GM19467 (cell line): ENCODE results near the gene CCDC170.
"Not testable (repeated sequence)": the region's sequence is repeated elsewhere in the genome, so short reads cannot be mapped to it uniquely, and the experiment has no call there.

Experiments used
- ATAC-seq: cut with Tn5 transposase; IDR thresholded peaks from one replicate; pipeline ENCODE4 v1.9.1; 2021; ENCODE audit warnings: mild to moderate bottlenecking, moderate library complexity; ENCODE audit not compliant: unreplicated experiment

CCDC170 gene

GRCh38 chr6:151493161-151493803 is 535 bp upstream of the CCDC170 start:
- no peak for ATAC-seq

- ATAC-seq: no peak
Measured at GRCh38 chr6:151494235-151494935, 568 bp downstream of the CCDC170 start.

GRCh38 chr6:151494936-151495320 is 1.1 kb downstream of the CCDC170 start:
- ATAC-seq: no peak

GRCh38 chr6:151495380-151495779 is 1.6 kb downstream of the CCDC170 start:
- ATAC-seq: no peak

- peak; percentile 13 for ATAC-seq
Measured at GRCh38 chr6:151497905-151498304, 4.1 kb downstream of the CCDC170 start.

GRCh38 chr6:151498327-151498726 is 4.5 kb downstream of the CCDC170 start:
- ATAC-seq: peak; percentile 74

GRCh38 chr6:151499551-151499950 is 5.7 kb downstream of the CCDC170 start:
- no peak for ATAC-seq

- no peak for ATAC-seq
Measured at GRCh38 chr6:151501511-151502136, 7.8 kb downstream of the CCDC170 start.

GRCh38 chr6:151502499-151502898 is 8.7 kb downstream of the CCDC170 start:
- no peak for ATAC-seq

- no peak for ATAC-seq
Measured at GRCh38 chr6:151506761-151507160, 12.9 kb downstream of the CCDC170 start.

GRCh38 chr6:151509048-151509447 is 15.2 kb downstream of the CCDC170 start:
- ATAC-seq: no peak

GRCh38 chr6:151512481-151512880 is 18.7 kb downstream of the CCDC170 start:
- ATAC-seq: no peak

GRCh38 chr6:151514000-151514730 is 20.3 kb downstream of the CCDC170 start:
- no peak for ATAC-seq

GRCh38 chr6:151518992-151519391 is 25.2 kb downstream of the CCDC170 start:
- not testable (repeated sequence) for ATAC-seq

GRCh38 chr6:151523034-151523433 is 29.2 kb downstream of the CCDC170 start:
- ATAC-seq: no peak

GRCh38 chr6:151524059-151524458 is 30.2 kb downstream of the CCDC170 start:
- no peak for ATAC-seq

- ATAC-seq: no peak
Measured at GRCh38 chr6:151534576-151534975, 40.8 kb downstream of the CCDC170 start.

GRCh38 chr6:151535476-151536187 is 41.8 kb downstream of the CCDC170 start:
- ATAC-seq: no peak

GRCh38 chr6:151536188-151536479 is 42.3 kb downstream of the CCDC170 start:
- ATAC-seq: no peak

- no peak for ATAC-seq
Measured at GRCh38 chr6:151537556-151537955, 43.7 kb downstream of the CCDC170 start.
